Activated CD4-positive, alpha-beta T cell treated with anti-CD3 and anti-CD28 coated beads, Interleukin-2, amount 50 U/mL, for 24 hours (primary cell): Measurements from ENCODE around the gene SOX8.
"Not testable (repeated sequence)": the region's sequence is repeated elsewhere in the genome, so short reads cannot be mapped to it uniquely, and the experiment has no call there.

Experiments
- DNase-seq, 2 donors: peaks; one replicate each; pipeline ENCODE4 v3.0.0-alpha.2; 2020; ENCODE audit warnings: low read depth in 1 of 2, low spot score in 1 of 2

Gene SOX8

GRCh38 chr16:1024138-1024537 lies 42.6 kb downstream of the SOX8 start:
- no peak for DNase-seq

- DNase-seq: not testable (repeated sequence)
These were observed 43.7 kb downstream of the SOX8 start for GRCh38 chr16:1025183-1025809.

- DNase-seq: no peak
These were observed 44.6 kb downstream of the SOX8 start for GRCh38 chr16:1026057-1026783.

- no peak for DNase-seq
These were observed 45.4 kb downstream of the SOX8 start for GRCh38 chr16:1026784-1027500.

- DNase-seq: no peak
These were observed 45.9 kb downstream of the SOX8 start for GRCh38 chr16:1027501-1027815.

- DNase-seq: no peak
These were observed 46.5 kb downstream of the SOX8 start for GRCh38 chr16:1028056-1028455.

GRCh38 chr16:1028524-1029258 lies 47.1 kb downstream of the SOX8 start:
- no peak for DNase-seq

GRCh38 chr16:1029259-1029545 lies 47.6 kb downstream of the SOX8 start:
- DNase-seq: no peak

GRCh38 chr16:1030473-1030901 lies 48.9 kb downstream of the SOX8 start:
- DNase-seq: no peak

- DNase-seq: no peak
These were observed 50.1 kb downstream of the SOX8 start for GRCh38 chr16:1031666-1032065.

- no peak for DNase-seq
These were observed 51.0 kb downstream of the SOX8 start for GRCh38 chr16:1032607-1033006.

- no peak for DNase-seq
These were observed 51.6 kb downstream of the SOX8 start for GRCh38 chr16:1033128-1033679.

GRCh38 chr16:1034230-1035065 lies 52.9 kb downstream of the SOX8 start:
- DNase-seq: no peak

- no peak for DNase-seq
These were observed 53.5 kb downstream of the SOX8 start for GRCh38 chr16:1035066-1035415.

GRCh38 chr16:1036166-1036565 lies 54.6 kb downstream of the SOX8 start:
- no peak for DNase-seq
